ENCODE measurements around the gene H2BK1. TPM values are rescaled to one million over a fixed set of nuclear protein-coding genes. Genes with fewer than 3 reads are reported as not detected.

The H2BK1 gene
- total RNA-seq, 4 donors from 2014 or later = not detected

DNA sequence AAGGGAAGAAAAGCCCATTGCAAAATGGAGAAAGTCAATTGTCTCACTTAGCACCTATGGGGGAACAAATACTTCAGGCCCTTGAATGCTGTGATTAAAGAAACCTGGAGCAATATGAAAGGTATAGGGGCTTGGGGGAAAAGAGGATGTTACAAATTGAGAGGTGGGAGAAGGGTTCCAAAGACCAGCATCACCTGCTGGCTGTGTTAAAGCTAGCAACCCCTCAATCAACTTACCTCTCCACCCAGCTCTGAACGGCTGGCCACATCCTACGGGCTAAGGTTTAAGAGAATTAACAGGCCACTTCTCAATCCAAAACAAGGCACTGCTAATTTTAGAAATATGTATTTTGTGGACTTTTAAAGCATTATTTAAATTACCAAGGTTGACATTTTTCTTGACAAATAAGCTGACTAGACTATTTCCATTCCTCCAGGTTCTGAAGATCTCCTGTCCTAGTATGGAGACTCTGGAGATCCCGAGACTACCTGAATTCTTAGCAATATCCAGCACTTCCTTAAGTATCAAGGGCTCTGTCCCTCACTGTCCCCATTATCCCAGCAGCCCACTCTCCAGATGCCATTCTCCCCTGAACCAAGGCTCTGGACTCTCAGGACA, 976 bp upstream of the H2BK1 start:
- Histone ChIP-seq H3K4me3 (no peak overlapping the region), H3K9me3 (no peaks in the 10 kb centered on the region), H3K27ac (no peak overlapping the region), H3K4me1 (no peaks in the 10 kb centered on the region), H3K36me3 (peaks cover 39% of the 10 kb centered on the region), H3K27me3 (no peaks in the 10 kb centered on the region)
- TF ChIP-seq POLR2AphosphoS5 (IDR thresholded peaks at IDR 0.05) = no peak
- TF ChIP-seq, protein P1, sequence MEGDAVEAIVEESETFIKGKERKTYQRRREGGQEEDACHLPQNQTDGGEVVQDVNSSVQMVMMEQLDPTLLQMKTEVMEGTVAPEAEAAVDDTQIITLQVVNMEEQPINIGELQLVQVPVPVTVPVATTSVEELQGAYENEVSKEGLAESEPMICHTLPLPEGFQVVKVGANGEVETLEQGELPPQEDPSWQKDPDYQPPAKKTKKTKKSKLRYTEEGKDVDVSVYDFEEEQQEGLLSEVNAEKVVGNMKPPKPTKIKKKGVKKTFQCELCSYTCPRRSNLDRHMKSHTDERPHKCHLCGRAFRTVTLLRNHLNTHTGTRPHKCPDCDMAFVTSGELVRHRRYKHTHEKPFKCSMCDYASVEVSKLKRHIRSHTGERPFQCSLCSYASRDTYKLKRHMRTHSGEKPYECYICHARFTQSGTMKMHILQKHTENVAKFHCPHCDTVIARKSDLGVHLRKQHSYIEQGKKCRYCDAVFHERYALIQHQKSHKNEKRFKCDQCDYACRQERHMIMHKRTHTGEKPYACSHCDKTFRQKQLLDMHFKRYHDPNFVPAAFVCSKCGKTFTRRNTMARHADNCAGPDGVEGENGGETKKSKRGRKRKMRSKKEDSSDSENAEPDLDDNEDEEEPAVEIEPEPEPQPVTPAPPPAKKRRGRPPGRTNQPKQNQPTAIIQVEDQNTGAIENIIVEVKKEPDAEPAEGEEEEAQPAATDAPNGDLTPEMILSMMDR (IDR thresholded peaks at IDR 0.05) = no peak
- no peak for TF ChIP-seq POLR2A (IDR thresholded peaks at IDR 0.05)
- no peak for TF ChIP-seq EP300 (IDR thresholded peaks at IDR 0.05)
- 81% methylated on average over 3 of the region's 3 CpGs for WGBS
- DNase-seq (ENCODE audit: low spot score in 2 of 2) = no peak

GRCh38 chr7:151209588-151209987, 700 bp downstream of the H2BK1 start:
- Histone ChIP-seq H3K4me1 (no peaks in the 10 kb centered on the region), H3K36me3 (peaks cover 22% of the 10 kb centered on the region), H3K9me3 (no peaks in the 10 kb centered on the region), H3K27me3 (peaks cover 8% of the 10 kb centered on the region), H3K4me3 (no peak overlapping the region), H3K27ac (no peak overlapping the region)
- no peak for DNase-seq (ENCODE audit: low spot score in 2 of 2)
- 93% methylated on average over 5 of the region's 6 CpGs for WGBS
- TF ChIP-seq EP300 (IDR thresholded peaks at IDR 0.05) = no peak
- TF ChIP-seq, protein P1 (IDR thresholded peaks at IDR 0.05) = no peak
- no peak for TF ChIP-seq POLR2AphosphoS5 (IDR thresholded peaks at IDR 0.05)
- TF ChIP-seq POLR2A (IDR thresholded peaks at IDR 0.05) = no peak

DNA sequence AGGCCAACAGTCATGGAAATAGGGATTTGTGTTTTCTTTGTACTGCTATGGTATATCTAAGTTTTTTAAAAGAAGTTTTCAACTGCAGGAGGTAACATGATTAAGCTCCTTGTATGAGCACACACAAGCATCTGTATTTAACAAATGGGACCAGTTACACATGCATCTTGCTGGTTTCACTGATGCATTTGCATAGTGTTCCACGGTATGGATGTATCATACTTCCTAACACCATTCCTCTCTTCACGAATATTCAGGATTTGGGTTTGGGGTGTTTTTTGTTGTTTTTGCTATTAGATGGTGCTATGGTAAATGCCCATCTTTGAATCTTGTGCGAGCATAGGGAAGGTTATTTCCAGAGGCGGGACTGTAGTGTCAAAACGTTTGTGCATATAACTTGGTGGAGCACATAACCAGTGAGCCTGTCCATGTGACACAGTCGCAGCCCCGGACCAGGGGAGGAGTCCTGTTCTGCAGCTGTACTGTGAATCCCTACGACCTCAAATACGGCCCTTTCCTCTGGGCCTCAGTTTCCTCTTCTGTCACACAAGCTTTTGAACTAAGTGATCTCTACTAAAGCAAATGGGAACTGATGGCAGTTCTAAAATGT, 1.9 kb downstream of the H2BK1 start:
- peaks cover 10% of the 10 kb centered on the region for H3K36me3 ChIP-seq
- no peak for TF ChIP-seq EP300 (IDR thresholded peaks at IDR 0.05)
- no peak for TF ChIP-seq POLR2AphosphoS5 (IDR thresholded peaks at IDR 0.05)
- TF ChIP-seq, protein P1 (IDR thresholded peaks at IDR 0.05) = no peak
- no peak for TF ChIP-seq POLR2A (IDR thresholded peaks at IDR 0.05)
- H3K4me3 ChIP-seq = no peak overlapping the region
- H3K27ac ChIP-seq = no peak overlapping the region
- no peaks in the 10 kb centered on the region for H3K4me1 ChIP-seq
- no peak for DNase-seq (ENCODE audit: low spot score in 2 of 2)
- H3K27me3 ChIP-seq = peaks cover 12% of the 10 kb centered on the region
- WGBS = 63% methylated on average over 9 of the region's 9 CpGs
- H3K9me3 ChIP-seq = no peaks in the 10 kb centered on the region

DNA sequence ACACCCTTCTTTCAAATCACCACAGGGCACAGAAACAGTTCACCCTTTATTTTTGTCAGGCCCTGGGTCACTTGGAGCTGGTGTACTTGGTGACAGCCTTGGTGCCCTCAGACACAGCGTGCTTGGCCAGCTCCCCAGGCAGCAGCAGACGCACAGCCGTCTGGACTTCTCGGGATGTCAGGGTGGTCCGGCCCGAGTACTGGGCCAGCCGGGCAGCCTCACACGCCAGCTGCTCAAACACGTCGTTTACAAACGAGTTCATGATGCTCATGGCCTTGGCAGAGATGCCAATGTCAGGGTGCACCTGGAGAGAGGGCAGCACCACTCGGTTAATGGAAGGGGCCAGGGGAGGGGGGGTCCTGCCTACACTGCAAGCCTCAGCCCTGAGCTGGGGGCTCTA, 2.5 kb downstream of the H2BK1 start:
- Histone ChIP-seq H3K4me1 (no peaks in the 10 kb centered on the region), H3K27ac (no peak overlapping the region), H3K36me3 (peaks cover 4% of the 10 kb centered on the region), H3K27me3 (peaks cover 12% of the 10 kb centered on the region), H3K4me3 (no peak overlapping the region), H3K9me3 (no peaks in the 10 kb centered on the region)
- TF ChIP-seq POLR2A (IDR thresholded peaks at IDR 0.05) = no peak
- TF ChIP-seq, protein P1 (IDR thresholded peaks at IDR 0.05) = no peak
- no peak for TF ChIP-seq EP300 (IDR thresholded peaks at IDR 0.05)
- no peak for TF ChIP-seq POLR2AphosphoS5 (IDR thresholded peaks at IDR 0.05)
- DNase-seq (ENCODE audit: low spot score in 2 of 2) = no peak
- 67% methylated on average over 6 of the region's 12 CpGs for WGBS

DNA sequence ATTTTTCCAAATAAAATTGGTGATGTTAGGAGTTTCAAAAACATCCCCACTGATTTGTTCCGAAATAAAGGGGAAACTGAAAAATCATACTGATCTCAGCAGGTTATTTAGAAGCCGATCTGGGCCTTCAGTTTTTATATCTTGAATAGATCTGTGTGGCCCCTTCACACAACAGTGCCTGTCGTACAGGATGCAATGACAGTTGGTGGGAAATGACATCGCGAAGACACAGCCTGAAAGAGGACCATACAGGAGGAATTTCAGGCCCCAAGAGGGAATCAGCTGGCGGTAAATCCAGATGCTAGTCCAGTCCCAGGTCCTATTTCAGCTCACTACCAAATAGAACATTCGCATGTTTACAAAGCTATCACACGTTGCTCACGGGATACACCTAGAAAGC, 3.0 kb downstream of the H2BK1 start:
- Histone ChIP-seq H3K9me3 (no peaks in the 10 kb centered on the region), H3K27me3 (peaks cover 12% of the 10 kb centered on the region), H3K27ac (no peak overlapping the region), H3K4me1 (no peaks in the 10 kb centered on the region), H3K4me3 (no peak overlapping the region), H3K36me3 (no peaks in the 10 kb centered on the region)
- WGBS = 67% methylated on average over 9 of the region's 9 CpGs
- DNase-seq (ENCODE audit: low spot score in 2 of 2) = no peak
- TF ChIP-seq POLR2A (IDR thresholded peaks at IDR 0.05) (no peak), EP300 (IDR thresholded peaks at IDR 0.05) (no peak), POLR2AphosphoS5 (IDR thresholded peaks at IDR 0.05) (no peak)
- TF ChIP-seq, protein P1 (IDR thresholded peaks at IDR 0.05) = no peak
